GM12892 (cell line): ENCODE data around the gene LMF1.
A peak's percentile ranks its signal among the peaks of the same experiment; 100 is the strongest.

Source experiments
- POLR2A ChIP-seq: IDR thresholded peaks from 2 replicates; pipeline ENCODE4 v1.6.1; 2011; ENCODE audit warnings: low read depth, low read length, control low read depth
- TAF1 ChIP-seq: IDR thresholded peaks from 2 replicates; pipeline ENCODE4 v1.6.1; 2011; ENCODE audit warnings: low read depth, mild to moderate bottlenecking, control low read depth, low read length, borderline replicate concordance

DNA sequence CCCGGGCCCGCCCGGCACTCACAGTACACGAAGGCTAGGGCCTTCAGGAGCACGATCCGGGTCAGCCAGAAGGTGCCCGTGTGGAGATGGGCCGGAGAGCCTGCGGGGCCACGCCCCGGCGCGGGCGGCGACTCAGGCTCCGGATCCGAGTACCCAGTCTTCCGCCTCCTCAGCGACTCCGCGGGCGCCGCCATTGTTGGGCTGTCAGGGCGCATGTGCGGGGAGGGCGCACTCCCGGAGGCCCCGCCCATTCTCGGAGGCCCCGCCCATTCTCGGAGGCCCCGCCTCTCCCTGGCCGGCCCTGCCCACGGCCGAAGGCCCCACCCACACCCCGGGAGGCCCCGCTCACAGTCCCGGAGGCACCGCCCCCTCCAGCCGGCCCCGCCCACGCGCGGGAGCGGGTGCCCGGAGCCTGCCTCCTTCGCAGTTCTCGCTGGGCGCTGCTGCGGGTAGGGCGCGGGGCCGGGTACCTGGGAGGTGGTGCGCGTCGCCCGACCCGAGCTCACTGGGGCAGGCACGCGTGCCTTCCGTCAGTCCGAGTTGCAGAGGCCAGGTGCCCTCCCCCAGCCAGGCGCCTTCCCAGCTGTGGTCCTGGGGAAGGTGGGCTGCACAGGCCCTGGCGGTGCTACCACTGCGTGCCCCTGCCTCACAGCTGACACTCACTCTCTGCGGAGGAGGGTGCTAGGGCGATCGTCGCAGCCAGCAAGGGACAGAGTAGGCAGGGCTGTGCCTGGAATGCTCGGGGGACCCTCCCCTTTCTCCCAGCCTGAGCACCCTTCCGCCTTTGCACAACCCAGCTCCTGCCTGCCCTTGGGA, at the start of gene LMF1:
- TF ChIP-seq POLR2A (peak; percentile 81), TAF1 (no peak; the same call in 1 of the 2 replicates)
